GM19351 (cell line): Measurements from ENCODE around the gene GMCL1.
A peak's percentile ranks its signal among the peaks of the same experiment; 100 is the strongest.
"Not testable (repeated sequence)": the region's sequence is repeated elsewhere in the genome, so short reads cannot be mapped to it uniquely, and the experiment has no call there.

ENCODE experiments used
- ATAC-seq: cut with Tn5 transposase; IDR thresholded peaks from one replicate; pipeline ENCODE4 v1.9.1; 2021; ENCODE audit warnings: mild to moderate bottlenecking, moderate library complexity; ENCODE audit not compliant: unreplicated experiment

GMCL1 gene

DNA sequence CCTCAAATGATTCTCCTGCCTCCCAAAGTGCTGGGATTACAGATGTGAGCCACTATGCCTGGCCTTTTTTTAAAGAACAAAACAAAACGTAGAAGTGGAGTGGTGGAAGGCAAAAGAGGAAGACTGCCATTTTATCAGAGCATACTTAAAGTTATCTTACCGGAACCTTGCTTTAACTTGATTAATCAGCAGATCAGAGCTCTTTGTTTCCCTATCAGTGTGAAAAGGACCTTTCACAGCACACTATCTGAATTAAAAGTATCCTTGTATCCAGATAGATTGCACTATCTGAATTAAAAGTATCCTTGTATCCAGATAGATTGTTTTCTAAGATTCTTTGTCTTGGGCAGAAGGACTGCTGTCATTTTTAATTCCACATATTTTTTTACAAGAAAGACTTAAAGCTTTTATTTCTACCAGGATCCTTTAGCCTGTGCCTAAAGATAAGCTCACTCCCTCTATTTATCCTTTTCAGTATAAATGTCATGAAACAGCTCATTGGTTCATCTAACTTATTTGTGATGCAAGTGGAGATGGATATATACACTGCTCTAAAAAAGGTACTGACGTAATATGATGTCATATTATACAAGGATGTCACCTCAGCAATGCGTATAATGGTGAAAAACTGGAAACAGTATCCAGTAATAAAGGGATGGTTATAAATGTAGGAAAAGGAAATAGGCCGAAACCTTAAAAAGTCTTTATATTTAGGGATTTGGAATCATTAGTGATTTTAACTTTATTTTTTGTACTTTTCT lies 17.8 kb downstream of the GMCL1 start:
- no peak for ATAC-seq

DNA sequence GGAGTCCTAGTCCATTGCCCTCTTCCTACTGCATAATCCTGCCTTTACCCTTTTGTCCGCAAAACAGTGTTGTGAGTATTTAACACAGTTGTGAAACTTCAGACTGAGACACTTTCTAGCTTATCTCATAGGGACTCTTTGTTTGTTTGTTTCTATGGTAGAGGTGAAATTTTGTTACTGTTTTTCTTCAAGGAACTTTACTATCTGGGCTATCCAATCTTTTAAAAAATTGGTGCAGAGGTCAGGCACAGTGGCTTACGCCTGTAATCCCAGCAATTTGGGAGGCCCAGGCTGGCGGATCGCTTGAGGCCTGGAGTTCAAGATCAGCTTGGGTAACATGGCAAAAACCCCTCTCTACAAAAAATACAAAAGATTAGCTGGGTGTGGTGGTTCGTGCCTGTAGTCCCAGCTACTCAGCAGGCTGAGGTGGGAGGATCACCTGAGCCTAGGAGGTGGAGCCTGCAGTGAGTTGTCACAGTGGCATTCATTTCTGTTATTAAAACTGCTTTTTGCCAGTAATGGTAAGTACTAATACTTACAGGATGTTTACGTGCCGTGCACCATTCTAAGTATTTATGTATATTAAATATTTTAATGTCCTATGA lies 18.8 kb downstream of the GMCL1 start:
- ATAC-seq, result no peak

DNA sequence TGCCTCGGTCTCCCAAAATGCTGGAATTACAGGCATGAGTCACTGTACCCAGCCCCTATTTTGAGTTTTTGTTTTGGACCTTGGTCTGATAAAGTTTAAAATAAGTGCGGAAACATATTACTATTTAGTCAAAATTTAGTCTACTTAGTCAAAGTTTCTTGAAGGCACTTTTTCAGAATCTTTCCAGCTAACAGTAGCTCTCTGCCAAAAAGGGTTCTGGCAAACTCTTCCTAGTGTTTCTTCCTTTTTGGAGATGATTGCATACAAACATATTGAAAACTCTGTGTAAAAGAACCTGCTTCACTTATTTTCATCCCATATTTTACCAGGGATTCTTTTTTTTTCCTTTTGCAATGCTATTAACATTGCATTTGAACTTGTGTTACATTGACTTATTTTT lies 28.8 kb downstream of the GMCL1 start:
- no peak for ATAC-seq

DNA sequence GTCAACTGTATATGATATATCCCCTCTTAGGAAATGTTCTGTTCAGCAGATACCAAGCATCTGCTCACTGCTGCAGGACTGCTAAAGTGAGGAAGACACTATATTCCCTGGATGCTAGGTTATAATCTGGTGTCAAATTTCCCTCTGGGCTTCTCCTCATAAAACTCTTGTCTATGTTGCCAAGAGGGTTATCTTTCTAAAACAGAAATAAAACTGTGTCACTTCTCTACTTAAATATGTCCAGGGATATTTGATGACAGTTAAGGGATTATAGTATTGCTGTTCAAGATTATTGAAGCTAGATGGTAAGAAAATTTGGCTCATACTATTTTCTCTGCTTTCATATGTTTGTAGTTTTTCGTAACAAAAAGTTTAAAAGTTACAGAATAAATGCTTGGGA lies 33.8 kb downstream of the GMCL1 start:
- ATAC-seq, result no peak

DNA sequence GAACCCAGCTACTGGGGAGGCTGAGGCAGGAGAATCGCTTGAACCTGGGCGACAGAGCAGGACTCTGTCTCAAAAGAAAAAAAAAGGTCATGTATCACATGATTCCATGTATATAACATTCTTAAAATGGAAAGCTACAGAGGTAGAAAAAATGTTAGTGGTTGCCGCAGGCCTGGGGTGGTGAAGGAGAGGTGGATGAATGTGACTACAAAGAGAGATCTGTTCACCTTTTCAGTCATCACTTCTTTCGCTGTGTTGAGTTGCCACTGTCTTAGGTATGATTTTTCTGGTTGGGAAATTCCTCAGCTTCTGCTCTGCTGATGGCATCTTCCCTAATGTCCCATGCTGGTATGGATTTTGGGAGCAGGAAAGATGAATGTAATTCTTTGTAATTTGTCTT lies 59.0 kb downstream of the GMCL1 start:
- no peak for ATAC-seq

DNA sequence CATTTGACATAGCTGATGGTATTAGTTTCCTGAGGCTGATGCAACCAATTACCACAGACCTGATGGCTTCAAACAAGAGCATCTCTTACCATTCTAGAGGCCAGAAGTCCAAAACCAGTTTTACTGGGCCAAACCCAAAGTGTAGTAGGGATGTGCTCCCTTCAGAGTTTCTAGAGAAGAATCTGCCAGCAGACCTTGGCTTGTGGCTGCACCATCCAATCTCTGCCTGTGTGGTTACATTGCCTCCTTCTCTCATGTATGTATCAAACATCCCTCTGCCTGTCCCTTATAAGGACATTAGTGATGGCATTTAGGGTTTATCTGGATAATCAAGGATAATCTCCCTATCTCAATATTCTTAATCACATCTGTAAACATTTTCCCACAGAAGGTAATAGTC lies 59.8 kb downstream of the GMCL1 start:
- no peak for ATAC-seq

DNA sequence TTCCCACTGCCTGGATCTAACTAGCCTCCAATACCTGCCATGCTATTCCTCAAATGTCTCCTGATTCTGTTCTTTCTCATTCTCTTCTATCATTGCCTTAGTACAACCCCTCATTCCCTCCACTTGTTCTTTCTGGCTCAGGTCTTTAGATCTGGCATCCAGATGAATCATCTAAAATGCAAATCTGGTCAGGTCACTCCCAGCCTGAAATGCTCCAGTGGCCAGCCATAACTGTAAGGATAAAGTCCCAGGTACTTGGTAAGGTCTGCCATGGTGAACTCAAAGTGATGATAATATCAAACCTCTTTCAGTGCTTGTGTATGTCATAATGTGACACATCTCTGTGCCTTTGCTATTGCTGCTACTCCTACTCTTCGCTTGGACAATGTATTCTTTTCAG lies 61.4 kb downstream of the GMCL1 start:
- ATAC-seq, result no peak

DNA sequence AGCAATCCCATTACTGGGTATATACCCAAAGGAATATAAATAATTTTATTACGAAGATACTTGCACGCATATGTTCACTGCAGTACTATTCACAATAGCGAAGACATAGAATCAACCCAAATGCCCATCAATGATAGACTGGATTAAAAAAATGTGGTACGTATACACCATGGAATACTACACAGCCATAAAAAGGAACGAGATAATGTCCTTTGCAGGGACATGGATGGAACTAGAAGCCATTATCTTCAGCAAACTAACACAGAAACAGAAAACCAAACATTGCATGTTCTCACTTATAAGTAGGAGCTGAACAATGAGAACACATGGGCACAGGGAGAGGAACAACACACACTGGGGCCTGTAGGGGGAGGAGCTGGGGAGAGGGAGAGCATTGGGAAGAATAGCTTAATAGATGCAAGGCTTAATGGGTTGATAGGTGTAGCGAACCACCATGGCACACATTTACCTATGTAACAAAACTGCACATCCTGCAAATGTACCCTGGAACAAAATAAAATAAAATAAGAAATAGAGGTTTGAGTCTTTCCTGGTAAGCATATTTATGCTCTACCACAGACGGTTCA lies 63.5 kb downstream of the GMCL1 start:
- not testable (repeated sequence) for ATAC-seq

DNA sequence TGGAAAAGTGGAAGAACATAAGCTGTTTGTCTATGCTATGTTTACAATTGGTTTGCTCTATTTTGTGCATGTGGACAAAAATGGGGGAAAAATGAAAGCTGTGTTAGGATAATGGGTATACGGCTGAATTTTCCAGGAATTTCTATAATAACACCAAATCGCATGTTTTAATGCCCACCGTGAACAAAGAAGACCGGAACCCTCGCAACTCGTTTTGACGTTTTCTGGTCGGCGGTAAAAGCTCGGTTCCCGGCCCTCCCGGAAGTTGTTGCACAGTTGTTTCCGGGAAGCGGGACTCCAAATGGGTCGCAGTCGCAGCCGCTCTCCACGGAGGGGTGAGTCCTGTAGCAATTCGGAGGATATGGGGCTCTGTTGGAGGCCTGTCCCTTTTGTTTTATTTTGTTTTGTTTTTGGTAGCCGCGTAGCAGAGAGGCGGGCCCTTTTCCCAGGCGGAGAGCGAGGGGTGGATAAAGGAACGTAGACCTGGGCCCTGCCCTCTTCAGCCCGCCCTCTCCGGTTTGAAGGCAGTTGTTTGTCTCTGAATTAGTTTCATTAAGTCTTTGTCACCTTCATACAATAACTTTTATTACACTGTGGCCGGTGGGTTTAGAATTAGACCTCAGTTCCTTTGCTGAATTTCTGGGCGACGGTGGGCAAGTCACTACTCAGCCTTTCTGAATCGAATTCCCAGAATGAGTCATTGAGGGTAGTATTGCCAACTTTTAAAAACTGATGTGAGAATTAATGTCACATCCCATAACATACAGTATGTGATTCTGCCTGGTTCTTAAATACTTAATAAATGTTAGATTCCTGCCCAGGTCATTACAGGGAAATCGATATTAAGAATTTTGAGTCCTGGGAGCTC lies 64.5 kb downstream of the GMCL1 start, which contains the start of gene SNRNP27:
Gene SNRNP27 (plus strand): TSS at position 273 of the 868 bp plus-strand sequence. CDS start 29 bp downstream, at position 302.
- ATAC-seq, result peak; percentile 69

DNA sequence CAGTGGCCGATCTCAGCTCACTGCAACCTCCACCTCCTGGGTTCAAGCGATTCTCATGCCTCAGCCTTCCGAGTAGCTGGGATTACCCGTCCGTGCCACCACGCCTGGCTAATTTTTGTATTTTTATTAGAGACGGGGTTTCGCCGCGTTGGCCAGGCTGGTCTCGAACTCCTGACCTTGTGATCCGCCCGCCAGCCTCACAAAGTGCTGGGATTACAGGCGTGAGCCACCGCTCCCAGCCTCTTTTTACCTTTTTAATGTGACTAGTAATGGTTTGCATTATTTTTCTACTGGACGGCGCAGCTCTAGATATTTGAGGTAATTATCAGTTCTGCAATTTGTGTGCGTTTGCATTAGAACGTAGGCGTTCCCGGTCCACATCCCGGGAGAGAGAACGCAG lies 65.3 kb downstream of the GMCL1 start:
- not testable (repeated sequence) for ATAC-seq

DNA sequence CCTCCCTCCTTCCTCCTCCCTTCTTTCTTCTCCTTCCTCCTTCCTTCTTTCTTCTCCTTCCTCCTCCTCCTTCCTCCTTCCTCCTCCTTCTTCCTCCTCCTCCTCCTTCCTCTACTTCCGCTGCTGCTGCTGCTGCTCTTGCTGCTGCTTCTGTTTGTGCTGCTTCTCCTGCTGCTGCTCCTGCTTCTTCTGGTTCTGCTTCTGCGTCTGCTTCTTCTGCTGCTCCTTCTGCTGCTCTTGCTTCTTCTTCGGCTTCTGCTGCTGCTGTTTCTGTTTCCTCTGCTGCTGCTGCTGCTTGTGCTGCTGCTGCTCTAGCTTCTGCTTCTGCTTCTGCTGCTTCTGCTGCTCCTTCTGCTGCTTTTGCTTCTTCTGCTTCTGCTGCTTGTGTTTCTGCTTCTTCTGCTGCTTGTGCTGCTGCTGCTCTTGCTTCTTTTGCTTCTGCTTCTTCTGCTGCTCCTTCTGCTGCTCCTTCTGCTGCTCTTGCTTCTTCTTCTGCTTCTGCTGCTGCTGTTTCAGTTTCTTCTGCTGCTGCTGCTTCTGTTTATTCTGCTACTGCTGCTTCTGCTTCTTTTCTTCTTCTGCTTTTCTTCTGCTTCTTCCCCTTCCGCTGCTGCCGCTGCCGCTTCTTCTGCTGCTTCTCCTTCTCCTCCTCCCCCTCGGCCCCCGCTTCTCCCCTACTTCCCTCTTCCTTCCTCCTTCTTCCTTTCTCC lies 72.9 kb downstream of the GMCL1 start:
- no peak for ATAC-seq

DNA sequence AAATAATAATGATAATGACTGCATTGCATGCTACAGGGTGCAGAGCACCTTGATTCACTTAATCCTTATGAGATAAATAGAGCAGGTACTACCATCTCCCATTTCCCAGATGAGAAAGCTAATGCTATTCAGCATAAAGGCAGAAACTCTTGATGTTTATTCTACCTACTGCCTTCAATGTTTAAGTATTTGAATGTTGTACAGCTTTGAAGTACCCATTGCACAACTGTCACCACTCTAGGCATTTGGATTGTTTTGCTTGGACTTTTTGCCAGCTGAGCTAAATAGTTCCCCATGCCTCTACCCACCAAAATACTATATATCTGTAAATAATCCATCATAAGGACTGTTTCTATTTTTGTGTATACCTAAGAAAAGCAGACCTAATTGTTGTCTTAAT lies 77.8 kb downstream of the GMCL1 start:
- no peak for ATAC-seq

DNA sequence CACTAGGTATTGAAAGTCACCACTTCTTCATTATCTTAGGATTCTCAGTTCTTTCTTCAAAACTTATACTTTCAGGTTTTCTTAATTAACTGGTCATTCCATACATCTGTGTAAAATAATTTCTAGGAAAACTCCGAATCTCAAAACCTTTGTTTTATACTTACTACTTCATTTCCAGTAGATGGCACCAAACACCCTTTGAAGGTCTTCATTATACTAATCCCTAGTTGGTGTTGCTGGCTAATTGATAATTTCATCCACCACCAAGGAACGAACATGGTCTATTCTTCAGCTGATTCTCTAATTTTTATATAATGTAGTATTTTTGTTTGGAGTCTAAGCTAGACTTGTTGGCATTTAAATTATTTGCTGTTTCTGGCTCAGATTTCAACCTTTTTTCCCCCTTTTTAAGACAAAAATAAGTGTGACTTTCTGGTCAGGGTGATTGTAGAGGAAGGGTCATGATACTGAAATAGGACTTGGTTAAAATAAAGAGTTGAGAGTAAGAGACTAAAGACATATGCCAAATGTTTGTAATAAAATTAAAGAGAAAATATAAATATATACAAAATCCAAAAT lies 82.6 kb downstream of the GMCL1 start:
- no peak for ATAC-seq

DNA sequence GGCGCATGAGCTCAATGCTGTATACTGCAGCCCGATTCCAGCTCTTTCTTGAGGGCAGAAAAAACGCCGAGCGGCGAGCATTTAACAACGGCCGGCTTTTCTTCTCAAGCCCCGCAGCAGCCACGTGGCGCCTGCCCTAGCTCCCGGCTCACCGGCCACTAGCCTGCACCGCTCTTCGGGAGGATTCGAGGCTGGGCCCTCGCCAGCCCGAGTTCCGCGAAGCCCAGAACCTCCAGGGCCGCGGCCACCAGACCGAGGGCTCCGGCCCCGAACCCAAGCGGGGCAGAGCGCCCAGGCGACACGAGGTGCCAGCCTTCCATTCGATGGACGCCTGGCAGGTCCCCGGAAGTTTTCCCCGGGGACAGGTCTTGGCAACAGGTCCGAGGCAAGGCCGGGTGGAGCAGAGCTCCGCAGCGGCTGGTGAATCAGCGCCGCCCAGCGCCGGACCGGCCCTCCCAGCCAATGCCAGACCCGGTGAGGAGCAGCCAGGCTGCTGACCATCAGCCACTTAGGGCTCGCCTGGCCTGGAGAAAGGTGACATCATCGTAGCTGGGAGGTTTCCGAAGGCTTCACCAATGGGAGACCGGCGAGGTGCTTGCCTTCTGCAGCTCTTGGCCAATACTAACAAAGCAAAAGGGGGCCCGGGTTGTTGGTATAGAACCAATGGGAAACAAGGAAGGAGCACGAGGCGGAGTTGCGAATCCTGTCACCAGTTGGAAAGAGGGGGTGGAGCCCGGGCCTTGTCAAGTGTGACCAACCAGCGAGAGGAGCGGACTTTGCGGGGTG lies 84.9 kb downstream of the GMCL1 start:
- ATAC-seq, result peak; percentile 87

DNA sequence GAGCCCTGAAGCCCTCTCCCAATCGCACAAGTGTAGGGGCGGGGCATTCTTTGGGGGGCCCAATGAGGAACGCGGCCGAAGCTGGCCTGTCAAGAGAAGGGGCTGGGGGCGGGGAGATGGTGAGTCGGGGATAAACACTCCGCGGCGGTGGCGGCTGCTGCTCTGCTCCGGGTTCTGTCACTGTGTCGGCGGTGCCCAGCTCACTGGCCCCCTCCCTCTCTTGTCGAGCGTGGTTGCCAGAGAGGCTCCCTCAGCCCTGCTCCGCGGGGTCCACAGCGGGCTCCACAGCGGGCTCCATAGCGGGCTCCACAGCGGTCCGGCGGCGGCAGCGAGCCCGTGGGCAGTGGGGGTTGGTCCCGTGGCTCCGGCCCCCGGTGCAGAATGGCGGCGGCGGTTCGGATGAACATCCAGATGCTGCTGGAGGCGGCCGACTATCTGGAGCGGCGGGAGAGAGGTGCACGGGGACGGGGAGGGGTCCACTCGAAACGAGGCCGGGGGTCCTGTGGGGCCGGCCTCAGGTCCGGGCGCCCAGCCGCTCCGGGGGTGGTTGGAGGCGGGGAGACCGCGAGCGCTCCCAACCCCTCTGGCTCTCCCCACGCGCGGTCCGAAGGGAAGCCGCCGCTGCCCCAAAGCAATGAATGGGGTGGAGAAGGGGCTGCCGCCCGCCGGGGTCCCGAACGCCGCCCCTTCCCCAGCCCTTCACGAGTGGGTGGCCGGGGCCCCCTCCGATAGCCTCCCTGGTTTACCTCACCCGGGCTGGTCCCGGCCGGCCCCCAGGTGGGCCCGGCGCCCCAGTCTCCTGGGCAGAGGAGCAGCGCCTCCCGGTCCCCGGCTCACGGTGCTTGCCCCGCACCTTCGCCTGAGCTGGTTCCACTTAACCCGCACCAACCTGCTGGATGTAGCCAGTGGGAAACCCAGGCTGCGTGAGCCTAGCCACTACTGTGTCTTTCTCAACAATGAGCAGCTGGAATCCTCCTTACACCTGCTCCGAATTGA lies 85.8 kb downstream of the GMCL1 start, which contains the start of gene MXD1:
Gene MXD1 (plus strand): TSS at position 160 of the 996 bp plus-strand sequence. CDS start 222 bp downstream, at position 382.
- ATAC-seq, result peak; percentile 75

DNA sequence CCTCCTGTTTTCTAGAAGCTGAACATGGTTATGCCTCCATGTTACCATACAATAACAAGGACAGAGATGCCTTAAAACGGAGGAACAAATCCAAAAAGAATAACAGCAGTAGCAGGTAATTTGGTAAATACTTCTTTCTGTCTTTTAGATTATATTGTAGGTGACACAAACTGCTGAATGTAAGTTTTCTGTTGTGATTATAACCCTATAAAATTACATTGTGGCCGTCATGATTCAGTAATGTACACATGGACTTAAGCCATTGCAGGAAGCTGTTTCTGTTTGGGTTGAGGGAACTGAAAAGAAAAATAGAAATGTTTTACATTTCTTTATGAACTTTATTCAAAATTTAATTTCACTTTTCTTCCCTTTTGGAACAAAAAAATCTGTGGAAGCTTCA lies 86.6 kb downstream of the GMCL1 start:
- ATAC-seq, result no peak

DNA sequence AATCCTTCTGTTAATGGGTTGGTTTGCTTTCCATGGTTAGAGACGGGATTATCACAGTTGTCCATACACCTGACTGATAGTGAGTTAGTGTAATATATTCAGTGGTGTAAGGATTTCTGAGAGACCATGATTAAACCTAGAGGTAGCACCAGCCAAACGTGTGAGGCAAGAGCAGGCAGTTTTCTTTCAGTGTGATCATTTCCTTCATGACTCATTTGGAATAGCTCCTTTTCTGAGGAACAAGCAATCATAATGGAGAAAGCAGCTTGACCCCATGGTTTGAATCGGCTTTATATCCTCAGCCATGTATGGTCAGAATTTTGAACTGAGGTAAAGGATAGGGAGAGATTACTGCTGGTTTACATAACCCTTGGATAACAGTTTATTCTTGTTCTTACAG lies 88.4 kb downstream of the GMCL1 start:
- ATAC-seq, result no peak

DNA sequence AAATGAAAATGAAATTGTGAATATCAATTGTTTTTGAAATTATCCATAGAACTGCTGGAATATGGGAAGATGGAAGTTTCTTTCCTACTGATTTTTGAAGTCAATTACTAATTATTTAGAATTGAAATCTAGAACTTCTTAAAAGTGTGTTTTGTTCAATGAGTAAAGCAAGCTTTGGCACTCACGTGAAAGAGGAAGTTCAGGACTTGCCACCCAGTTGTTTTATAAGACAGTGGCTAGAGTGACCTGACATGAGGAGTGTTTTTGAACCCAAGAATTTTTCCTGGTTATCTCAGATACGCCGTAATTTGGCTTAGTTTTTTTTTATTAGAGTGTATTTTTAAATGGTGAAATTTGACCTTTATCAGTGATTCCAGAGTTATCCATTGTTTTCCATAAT lies 88.9 kb downstream of the GMCL1 start:
- no peak for ATAC-seq
